GM21390 (cell line): ENCODE data around the gene ZNF593.

Source experiments
- ATAC-seq: cut with Tn5 transposase; IDR thresholded peaks from one replicate; pipeline ENCODE4 v1.9.1; 2021; ENCODE audit not compliant: unreplicated experiment

The ZNF593 gene

GRCh38 chr1:26145960-26146294, 23.8 kb upstream of the ZNF593 start:
- no peak for ATAC-seq

- no peak for ATAC-seq
Measured at GRCh38 chr1:26148887-26149286, 20.8 kb upstream of the ZNF593 start.

- no peak for ATAC-seq
Measured at GRCh38 chr1:26153966-26154532, 15.7 kb upstream of the ZNF593 start.

GRCh38 chr1:26154750-26155149, 15.0 kb upstream of the ZNF593 start:
- no peak for ATAC-seq

GRCh38 chr1:26155370-26156284, 14.1 kb upstream of the ZNF593 start:
- no peak for ATAC-seq

- ATAC-seq = no peak
Measured at GRCh38 chr1:26156285-26157038, 13.2 kb upstream of the ZNF593 start.

GRCh38 chr1:26158271-26158907, 11.3 kb upstream of the ZNF593 start:
- no peak for ATAC-seq

- no peak for ATAC-seq
Measured at GRCh38 chr1:26158908-26159742, 10.6 kb upstream of the ZNF593 start, which contains the start of gene FAM110D. FAM110D (plus strand) TSS chr1:26159079; CDS start chr1:26161292, 2,213 bp downstream.

GRCh38 chr1:26159743-26160039, 10.0 kb upstream of the ZNF593 start:
- no peak for ATAC-seq

GRCh38 chr1:26160527-26161414, 8.9 kb upstream of the ZNF593 start:
- ATAC-seq = no peak

- no peak for ATAC-seq
Measured at GRCh38 chr1:26161415-26162219, 8.1 kb upstream of the ZNF593 start.

- no peak for ATAC-seq
Measured at GRCh38 chr1:26162220-26162709, 7.4 kb upstream of the ZNF593 start.

- no peak for ATAC-seq
Measured at GRCh38 chr1:26163684-26164035, 6.0 kb upstream of the ZNF593 start.

GRCh38 chr1:26164036-26164860, 5.5 kb upstream of the ZNF593 start:
- no peak for ATAC-seq

- no peak for ATAC-seq
Measured at GRCh38 chr1:26164861-26165842, 4.6 kb upstream of the ZNF593 start.

- no peak for ATAC-seq
Measured at GRCh38 chr1:26166719-26167281, 2.9 kb upstream of the ZNF593 start.
